ENCODE data around the gene KCNH4.
"Not testable (repeated sequence)": the region's sequence is repeated elsewhere in the genome, so short reads cannot be mapped to it uniquely, and the experiment has no call there.

KCNH4 gene

DNA sequence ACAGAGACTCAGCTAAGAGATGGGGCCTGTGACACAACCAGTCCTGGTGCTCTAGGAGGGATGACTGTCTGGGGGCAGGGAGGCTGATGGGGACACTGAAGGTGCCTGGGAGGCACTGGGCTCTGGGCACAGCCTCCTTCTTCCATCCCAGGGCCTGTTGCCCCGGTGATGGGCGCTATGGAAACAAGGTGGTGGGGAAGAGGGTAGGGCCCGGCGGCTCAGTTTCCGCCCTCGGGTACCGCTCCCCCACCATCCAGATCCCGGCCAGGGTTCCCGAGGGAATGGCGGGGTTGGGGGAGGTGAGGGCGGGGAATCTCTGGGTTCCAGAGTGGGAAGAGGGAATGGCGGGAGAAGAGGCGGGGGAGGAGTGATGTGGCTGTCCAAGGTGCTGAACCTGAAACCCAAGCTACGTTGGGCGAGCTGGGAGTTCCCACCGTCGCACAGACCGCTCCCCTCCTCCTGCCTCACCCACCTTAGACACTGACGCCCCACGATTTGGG, 981 bp downstream of the KCNH4 start:
- in situ Hi-C loops (cut with HindIII; ENCODE audit: low sequenced_read_pairs), result no loop called here

DNA sequence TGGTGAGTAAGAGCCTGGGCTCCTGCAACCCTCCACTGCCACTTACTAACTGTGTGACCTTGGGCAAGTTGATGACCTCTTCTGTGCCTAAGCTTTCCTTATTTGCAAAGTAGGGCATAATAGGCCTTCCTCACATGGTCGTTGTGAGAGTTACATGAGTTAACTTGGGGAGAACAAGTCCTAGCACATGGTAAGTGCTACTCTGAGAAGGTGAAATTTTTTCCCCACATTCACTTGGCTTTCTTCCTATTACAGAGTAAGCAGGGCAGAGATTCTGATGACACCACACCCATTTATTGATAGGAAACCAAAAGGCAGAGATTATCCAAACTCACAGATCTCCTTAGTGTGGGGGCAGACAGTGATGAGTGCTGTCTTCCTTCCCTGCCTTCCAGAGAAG, 1.6 kb downstream of the KCNH4 start:
- in situ Hi-C loops (cut with HindIII; ENCODE audit: low sequenced_read_pairs), result no loop called here

DNA sequence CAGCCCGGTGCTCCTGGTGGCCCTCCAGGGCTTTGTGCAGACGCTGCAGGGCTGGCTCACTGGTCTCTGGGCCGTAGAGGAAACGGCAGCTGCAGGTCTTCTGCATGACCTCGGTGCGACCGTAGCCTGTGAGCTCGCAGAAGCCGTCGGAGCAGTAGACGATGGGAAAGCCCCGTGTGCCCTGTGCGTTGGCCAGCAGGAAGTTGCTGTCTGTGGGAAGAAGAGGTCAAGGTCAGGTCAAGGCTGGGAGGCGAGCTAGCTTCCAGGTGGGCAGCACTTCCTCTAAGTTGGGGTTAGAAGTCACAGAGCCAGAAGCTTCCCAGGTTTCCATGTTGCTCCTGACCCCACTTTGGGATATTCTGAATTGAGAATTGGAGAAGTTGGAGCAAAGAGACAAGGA, 2.1 kb downstream of the KCNH4 start:
- in situ Hi-C loops (cut with HindIII; ENCODE audit: low sequenced_read_pairs), result no loop called here

DNA sequence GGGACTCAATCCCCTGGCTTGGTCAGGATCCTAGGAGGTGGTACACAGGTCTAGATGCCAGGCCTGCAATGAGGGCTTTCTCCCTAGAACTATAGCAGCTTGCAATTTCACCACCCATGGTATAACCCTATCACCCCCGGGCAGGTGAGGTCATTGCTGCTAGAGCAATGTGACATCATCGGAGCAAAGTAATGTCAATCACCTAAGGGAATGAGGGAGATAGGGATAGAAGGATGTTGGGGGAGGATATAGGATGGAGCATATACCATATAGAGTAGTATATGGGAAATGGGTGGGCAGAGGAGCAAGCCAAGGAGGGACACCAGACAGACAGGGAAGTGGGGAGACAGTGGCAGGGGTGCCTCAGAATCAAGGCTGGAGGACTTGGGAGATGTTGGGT, 3.3 kb downstream of the KCNH4 start:
- in situ Hi-C loops (cut with HindIII; ENCODE audit: low sequenced_read_pairs), result no loop called here

DNA sequence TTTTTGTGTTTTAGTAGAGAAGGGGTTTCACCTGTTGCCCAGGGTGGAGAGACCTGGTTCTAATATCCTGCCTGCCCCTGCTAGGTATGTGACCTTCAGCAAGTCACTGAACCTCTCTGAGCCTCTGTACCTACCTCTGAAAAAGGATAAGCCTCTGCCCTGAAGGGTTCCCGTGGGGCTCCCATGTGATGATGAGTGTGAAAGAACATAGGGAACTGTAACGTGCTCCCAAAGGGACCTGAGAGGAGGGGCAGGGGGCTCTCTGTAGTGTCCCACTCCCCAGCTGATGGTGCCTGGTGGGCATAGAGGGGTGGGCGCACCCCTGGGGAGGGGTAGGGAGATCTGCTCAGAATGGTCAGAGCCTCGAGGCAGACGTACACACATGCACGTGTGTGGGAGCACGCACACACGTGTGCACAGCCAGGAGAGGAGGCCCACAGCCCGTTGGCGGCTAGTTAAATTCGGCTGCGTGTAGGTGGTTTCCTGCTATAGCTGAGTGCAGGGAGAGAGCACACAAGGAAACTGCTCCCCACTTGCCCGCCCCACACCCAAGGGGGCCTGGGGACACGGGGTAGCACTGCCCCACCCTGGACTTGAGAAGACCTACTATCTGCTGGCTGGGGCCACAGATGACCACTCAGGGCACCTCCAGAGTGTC, 6.7 kb downstream of the KCNH4 start:
- in situ Hi-C loops (cut with HindIII; ENCODE audit: low sequenced_read_pairs), result no loop called here

DNA sequence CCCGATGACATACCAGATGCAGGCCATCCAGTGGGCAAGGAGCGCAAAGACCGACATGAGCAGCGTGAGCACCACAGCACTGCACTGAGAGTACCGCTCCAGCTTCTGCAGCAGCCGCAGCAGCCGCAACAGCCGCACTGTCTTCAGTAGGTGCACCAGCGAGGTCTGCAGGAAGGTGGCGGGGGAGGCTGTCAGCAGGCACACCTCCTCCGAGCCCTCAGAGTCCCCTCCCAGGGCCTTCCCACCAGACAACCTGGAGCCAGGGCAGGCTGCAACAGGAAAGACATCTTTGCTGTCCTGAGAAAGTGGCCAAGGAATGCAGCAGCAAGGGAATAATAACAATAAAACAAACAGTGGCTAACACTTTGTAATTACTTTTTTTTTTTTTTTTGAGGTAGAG, 9.1 kb downstream of the KCNH4 start:
- in situ Hi-C loops (cut with HindIII; ENCODE audit: low sequenced_read_pairs), result no loop called here

DNA sequence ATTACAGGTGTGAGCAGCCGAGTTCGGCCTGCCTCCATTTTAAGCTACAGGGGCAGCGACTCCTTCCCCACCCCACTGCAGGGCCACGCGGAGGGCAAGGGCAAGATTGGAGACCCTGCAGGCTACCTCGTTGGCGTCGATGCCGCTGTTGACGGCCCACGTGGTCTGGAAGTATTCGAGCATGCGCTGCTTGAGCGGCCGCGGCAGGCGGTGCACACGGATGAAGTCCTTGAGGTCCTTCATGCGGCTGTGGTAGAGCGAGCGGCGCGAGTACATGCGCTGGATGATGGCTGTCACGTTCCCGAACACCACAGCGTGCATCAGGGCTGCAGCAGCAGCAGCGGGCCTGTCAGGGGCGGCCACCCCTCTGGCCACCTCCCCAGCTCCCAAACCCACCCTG, 11.6 kb downstream of the KCNH4 start:
- in situ Hi-C loops (cut with HindIII; ENCODE audit: low sequenced_read_pairs), result no loop called here

DNA sequence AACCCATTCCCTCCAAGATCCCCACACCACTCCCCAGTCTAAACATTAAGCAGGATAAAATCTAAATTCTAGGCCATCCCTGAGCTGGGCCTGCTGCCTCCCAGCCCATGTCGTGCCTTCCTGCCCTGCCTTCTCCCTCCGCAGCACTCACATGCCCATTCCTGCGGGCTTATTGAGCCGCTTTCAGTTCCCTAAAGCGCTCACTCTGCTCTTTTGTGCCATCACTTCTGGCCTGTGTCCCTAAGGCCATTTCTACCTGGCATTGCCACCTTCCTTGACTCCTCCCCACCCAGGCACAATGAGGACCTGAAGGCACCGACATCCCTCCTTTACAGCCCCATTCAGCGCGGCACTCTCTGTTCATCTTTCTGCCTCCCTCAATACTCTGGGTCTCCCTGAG, 13.1 kb downstream of the KCNH4 start:
- in situ Hi-C loops (cut with HindIII; ENCODE audit: low sequenced_read_pairs), result no loop called here

DNA sequence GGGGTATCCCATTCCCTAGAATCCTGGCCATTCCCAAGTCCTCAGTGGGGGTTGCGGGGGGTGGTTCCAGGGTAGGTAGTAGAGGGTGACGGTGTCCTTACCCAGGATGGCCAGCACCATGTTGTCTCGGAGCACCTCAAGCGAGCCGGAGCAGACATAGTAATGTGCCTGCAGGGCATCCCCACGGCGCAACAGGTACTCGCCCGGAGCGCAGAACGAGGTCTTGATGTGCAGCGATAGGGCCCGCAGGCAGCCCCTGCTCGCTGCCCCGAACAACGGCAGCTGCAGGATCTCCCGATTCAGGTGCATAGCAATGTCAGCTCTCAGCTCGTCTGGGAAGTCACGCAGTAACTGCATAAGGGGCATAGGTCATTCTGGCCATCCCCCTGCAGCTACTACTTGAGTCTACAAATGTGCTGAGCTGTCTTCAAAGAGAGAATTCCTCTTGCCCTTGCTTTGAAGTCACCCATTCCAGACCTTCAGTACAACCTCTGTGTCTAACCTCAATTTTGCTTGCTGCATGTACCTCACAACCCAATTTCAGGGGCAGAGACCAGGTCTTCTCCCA, 14.7 kb downstream of the KCNH4 start:
- in situ Hi-C loops (cut with HindIII; ENCODE audit: low sequenced_read_pairs), result no loop called here

DNA sequence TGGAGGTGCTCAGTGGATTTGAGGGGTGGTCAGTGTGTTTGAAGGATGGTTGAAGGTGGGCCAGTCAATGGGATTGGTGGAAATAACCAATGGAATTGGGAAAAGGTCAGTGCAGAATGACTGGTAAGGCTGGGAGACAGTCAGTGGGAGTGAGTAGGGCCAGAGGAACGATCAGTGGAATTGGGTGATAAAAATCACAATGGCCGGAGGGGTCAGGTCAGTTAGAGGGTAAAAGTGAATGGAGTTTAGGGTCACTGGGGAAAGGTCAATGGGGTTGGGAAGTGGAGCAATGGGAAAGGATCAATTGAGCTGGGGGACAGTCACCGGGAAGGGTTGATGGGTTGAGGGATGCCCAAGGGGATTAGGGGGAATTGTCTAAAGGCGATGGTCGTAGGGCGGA, 15.2 kb downstream of the KCNH4 start:
- in situ Hi-C loops (cut with HindIII; ENCODE audit: low sequenced_read_pairs), result no loop called here

DNA sequence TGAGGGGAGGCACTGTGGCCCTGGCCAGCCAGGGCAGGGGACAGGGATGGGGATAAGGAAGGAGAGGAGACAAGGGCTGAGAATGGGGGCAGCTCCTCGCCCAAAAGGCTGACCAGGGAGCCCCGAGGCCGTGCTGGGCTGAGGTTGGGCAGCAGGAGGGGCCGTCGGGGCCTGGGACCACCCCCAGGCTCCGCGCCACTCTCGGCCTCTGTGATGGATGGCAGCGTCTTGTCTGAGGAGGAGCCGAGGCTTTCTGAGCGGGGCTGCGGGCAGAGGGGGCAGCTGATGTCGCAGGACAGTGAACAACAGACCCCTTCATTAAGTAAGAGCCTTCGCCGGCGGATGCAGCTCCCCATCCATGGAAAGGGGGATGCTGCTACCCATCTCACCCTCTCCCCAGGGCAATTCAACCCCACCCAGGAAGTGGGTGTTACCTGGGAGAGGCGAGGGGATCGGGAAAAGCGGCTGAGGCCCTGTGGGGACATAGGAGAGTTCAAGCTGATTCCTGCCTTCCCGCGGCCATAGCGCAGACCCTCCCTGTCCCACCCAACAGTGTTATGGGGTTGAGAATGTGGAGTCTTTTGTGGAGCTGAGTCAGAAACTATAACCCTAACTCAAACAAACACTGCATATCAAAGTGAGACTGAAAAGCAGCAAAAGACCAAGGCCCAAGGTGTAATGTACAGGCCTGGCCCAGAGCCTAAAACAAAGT, 17.1 kb downstream of the KCNH4 start:
- in situ Hi-C loops (cut with HindIII; ENCODE audit: low sequenced_read_pairs), result no loop called here

DNA sequence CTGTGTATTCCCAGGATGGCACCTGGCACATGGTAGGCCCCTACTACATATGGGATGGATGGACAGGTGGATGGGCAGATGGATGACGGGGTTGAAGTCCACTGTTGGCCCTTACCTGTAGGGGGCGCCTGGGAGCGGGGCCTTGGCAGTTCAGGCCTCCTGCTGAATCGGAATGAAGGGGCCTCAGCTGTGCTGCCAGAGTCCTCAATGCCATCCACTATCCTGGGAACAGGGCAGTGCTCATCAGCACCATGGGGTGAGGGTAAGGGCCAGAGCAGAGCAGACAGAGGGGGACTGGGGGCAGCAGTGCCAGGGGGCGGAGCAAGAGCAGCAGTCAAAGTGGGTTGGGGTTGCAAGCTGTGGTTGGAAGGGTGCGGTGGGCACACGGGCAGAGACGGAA, 17.8 kb downstream of the KCNH4 start:
- in situ Hi-C loops (cut with HindIII; ENCODE audit: low sequenced_read_pairs), result no loop called here

DNA sequence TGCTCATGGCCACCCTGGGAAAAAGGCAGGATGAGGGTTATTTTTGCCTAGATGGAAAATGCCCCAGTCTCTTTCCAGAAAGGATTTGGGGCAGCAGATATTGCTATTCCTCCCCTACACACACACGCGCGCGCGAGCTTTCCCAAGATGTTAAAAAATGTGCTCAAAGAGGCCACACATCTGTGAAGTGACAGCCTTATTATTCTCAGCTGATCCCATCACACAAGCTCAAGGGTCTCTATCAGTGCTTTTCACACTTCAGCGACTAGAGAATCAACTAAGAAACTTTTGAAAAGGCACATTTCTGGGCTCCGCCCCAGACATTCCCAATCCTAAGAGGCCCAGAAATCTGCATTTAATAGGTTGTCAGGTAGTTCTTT, 20.4 kb downstream of the KCNH4 start:
- in situ Hi-C loops (cut with HindIII; ENCODE audit: low sequenced_read_pairs), result no loop called here

DNA sequence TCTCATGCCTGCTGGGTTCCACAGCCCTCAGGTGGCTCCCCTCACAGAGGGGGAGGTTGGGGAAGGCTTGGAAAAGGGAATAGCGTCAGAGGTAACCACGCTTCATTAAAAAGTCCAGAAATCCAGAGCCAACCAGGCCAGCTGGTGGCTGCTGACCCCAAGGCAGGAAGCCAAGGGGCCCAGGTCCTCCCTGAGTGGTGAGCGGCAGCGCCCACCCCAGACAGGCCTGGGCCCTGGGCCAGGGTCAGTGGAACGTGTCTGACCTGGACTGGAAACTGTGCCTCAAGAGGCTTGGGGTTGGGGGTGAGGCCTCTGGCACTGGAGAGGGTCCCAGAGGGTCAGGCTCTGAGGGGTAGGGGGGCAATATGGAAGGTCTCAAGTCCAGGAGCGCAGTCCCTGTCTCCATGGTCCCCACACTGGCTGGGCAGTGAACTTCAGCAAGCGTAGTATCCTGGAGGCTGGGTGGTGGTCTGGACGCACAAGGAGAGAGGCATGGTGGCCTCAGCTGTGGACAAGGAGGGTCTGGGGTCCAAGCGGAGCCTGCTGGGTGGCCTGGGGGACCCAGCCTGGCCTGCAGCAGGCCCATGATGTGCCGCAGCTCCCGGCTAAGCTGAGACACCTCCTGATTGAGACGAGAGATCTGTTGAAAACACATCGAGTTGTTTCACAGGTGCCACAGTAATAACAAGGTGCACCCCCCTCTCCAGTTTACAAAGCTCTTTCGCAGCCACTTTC, 21.0 kb downstream of the KCNH4 start:
- in situ Hi-C loops (cut with HindIII; ENCODE audit: low sequenced_read_pairs), result no loop called here

DNA sequence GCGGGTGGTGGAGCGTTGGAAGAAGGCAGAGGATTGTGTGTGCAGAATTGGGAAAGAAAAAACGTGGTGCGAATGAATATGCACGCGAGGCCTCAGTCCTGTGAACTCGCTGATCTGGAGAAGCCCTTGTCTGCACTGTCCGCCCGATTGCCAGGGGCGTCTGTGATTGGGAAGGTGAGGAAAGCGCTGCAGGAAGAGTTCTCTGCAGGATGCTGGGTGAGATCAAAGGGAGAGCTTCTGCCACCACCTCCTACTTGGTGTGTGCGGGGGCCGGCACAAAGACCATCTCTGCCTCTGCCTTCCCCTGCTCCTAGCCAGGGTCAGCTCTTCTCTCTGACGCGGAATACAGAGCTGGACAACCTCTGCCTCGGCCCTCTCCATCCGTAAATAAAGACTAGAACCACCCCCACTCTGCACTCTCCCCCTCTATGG, 25.3 kb downstream of the KCNH4 start:
- in situ Hi-C loops (cut with HindIII; ENCODE audit: low sequenced_read_pairs), result no loop called here

DNA sequence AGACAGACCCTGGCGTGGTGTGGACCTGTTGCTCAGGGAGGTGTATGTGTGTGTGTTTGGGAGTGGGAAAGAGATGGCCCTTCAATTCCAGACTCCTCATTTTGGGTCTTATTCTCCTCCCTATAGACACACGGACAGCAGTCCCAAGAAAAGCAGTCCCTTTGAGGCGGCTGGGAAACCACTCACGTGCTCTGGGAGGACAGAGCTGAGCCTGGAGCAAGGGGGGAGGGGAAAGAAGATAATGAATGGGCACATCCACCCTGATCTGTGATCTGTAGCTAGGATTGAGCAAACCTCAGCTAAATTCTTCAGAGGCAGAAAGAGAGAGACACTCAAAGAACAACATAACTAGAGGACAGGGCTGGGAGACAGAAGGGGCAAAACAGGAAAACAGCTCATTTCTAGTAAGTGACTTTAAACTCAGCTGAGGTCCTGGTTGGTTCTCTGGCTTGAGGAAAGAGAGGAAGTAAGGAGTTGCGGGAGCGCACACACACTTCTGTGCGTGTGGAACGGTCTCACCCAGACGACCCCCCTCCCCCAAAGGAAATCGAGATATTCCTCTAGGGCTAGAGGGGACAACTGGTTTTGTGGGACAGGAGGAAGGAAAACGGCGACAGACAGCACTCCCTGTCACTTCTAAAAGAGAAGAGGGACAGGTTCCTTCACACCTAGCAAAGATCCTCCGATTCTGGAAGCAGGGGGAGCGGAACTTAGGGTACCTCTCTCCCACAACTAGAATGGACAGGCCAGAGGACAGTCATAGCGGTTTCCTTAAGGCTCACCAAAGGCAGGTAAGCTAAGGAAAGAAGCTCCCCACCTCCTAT, 26.8 kb downstream of the KCNH4 start:
- in situ Hi-C loops (cut with HindIII; ENCODE audit: low sequenced_read_pairs), result no loop called here

DNA sequence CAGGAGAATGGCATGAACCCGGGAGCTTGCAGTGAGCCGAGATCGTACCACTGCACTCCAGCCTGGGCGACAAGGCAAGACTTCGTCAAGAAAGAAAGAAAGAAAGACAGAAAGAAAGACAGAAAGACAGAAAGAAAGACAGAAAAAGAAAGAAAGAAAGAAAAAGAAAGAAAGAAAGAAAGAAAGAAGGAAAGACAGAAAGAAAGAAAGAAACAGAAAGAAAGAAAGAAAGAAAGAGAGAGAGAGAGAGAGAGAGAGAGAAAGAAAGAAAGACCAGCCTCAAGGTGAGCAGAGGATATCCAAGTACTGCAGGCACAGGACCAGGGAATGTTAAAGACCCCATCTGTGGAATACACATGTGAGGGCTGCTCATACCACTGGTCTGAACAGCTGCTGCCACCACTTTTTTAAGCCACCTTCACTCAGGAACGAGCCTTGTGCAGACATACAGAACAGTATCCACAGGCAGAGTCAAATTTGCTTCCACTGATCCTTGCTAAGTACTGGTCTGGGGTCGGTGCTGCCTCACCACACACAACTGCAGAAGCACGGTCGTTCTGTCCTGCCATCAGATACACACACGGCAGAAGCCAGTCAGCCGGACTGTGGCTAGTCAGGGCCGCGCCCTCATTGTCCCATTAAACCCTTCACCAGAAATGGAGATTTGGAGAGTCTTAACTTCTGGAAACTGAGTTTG, 33.9 kb downstream of the KCNH4 start:
- in situ Hi-C loops (cut with HindIII; ENCODE audit: low sequenced_read_pairs), result no loop called here

DNA sequence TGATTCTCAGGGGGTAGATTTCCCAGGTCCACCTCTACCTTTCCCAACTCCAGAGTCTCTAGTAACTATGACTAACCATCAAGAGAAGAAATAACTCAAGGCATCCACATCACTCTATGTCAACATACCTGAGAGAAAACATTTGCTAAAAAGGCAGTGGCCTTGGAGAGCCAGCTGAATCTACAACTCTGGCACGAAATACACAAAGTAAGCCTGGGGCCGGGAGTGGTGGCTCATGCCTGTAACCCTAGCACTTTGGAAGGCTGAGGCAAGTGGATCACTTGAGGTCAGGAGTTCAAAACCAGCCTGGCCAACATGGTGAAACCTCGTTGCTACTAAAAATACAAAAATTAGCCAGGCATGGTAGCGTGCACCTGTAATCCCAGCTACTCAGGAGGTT, 37.8 kb downstream of the KCNH4 start:
- in situ Hi-C loops (cut with HindIII; ENCODE audit: low sequenced_read_pairs), result not testable (repeated sequence)

DNA sequence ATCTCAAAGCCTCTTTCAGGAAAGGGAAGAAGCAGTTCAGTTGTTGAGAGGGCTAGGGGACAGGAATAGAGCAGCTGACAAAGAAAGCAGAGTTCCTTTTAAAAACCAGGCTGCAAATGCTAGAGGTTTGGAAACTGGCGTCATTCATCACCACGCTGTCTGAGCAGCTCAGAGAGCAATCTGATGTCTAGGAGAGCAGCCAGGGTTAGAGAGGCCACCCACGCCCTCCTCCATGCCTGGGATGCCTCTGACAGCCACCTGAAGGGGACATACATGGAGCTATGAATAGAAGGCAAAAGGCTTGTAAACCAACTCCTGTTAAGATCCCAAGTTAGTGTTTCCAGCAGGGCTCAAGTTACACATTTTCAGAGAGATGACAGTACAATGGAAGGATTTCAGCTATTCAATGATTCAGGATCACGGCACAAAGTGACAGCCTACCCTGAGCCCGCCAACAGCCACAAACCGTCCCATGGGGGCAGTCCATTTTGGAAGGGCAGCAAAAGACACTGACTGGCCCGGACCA, 38.5 kb downstream of the KCNH4 start:
- in situ Hi-C loops (cut with HindIII; ENCODE audit: low sequenced_read_pairs), result no loop called here

DNA sequence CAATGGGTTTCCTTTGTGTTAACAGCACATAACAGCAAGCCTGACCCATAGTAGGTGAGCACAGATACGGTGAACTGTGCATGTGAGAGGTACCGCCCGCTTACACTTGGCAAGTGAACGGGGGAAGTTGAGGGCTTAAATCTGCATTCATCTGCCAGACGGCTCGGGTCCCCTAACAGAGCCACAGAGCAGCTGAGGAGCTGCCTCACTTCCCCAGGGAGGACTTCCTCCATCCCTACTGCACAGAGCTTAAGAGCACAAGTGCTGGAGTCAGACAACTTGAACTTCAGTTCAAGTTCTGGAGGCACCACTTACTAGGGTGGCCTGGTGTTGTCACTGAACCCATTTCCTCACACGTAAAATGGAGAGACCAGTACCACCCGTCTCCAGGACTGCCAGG, 39.6 kb downstream of the KCNH4 start:
- in situ Hi-C loops (cut with HindIII; ENCODE audit: low sequenced_read_pairs), result no loop called here

Data from DLD1 (cell line).